BJ (cell line): ENCODE data around the gene LIN7A. TPM values are rescaled to one million over a fixed set of nuclear protein-coding genes. Genes with fewer than 3 reads are reported as not detected.

Experiments used
- CTCF ChIA-PET: fragments of 350-600 bp; formaldehyde crosslinking; extraction: SDS; loops from one replicate; lab custom pipeline; 2021; ENCODE audit warnings: antibody characterized with exemption, inconsistent platforms; lab: Yijun Ruan, JAX
- POLR2A ChIA-PET: fragments of 300-600 bp; sonication (Branson Sonifier 250); formaldehyde crosslinking; extraction: SDS; loops from one replicate; lab custom pipeline; 2021; ENCODE audit warnings: antibody characterized with exemption; lab: Charles Lee
- DNase-seq: peaks from one replicate; pipeline ENCODE4 v3.0.0-alpha.2; 2011; ENCODE audit warnings: low read depth
- H3K27me3 ChIP-seq: 2 replicates; pipeline ENCODE4 v1.6.0; 2011; ENCODE audit warnings: low read length; ENCODE audit not compliant: control insufficient read depth, insufficient read depth
- H3K36me3 ChIP-seq: 2 replicates; pipeline ENCODE4 v1.5.1; 2011; ENCODE audit warnings: low read length; ENCODE audit not compliant: control insufficient read depth, insufficient read depth
- H3K4me3 ChIP-seq: 2 replicates; pipeline ENCODE4 v1.5.1; 2011; ENCODE audit warnings: low read depth, mild to moderate bottlenecking, control low read depth, low read length
- polyA plus RNA-seq: library from polyadenylated mRNA; depleted of rRNA; stranded (reverse); fragments of >200 nt; gene quantifications from 2 replicates; pipeline ENCODE4 v1.2.3, GENCODE V29; 2011
- TF ChIP-seq, protein P1 (sequence below): IDR thresholded peaks from 2 replicates; pipeline ENCODE4 v1.5.1; 2011; ENCODE audit warnings: low read depth, mild to moderate bottlenecking, control low read depth, inconsistent platforms, low read length, moderate library complexity; ENCODE audit not compliant: insufficient read depth

LIN7A gene
- polyA plus RNA-seq, 1 experiment, result 15.4 TPM

DNA sequence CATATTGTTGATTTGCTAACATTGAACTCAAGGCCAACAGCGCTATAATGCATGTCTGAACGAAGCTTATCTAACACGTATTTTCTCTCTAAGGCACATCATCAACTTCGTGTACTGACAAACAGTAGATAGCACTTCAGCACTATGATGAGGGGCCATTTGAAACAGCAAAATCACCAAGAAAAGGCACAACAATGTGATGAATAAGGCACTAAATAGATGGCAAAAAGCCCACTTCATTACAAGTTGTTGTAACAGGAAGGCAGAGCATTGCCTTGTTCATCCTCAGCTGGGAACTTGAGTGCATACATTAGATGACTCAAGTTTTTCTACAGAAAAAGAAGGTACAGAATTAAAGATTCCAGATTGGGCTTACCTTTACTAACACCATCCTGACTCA is 75.2 kb downstream of the LIN7A start:
- H3K36me3 ChIP-seq, result no peaks in the 10 kb centered on the region
- no peak overlapping the region for H3K4me3 ChIP-seq
- H3K27me3 ChIP-seq, result no peaks in the 10 kb centered on the region
- CTCF ChIA-PET, result interaction anchor here (1.3 to 1.5 kb wide), 2 partner anchors 25 to 61 kb away, joined by 3 to 4 read pairs; no protein-coding TSS in a partner anchor
- DNase-seq, result no peak
- POLR2A ChIA-PET, result no interaction called here
- TF ChIP-seq, protein P1, sequence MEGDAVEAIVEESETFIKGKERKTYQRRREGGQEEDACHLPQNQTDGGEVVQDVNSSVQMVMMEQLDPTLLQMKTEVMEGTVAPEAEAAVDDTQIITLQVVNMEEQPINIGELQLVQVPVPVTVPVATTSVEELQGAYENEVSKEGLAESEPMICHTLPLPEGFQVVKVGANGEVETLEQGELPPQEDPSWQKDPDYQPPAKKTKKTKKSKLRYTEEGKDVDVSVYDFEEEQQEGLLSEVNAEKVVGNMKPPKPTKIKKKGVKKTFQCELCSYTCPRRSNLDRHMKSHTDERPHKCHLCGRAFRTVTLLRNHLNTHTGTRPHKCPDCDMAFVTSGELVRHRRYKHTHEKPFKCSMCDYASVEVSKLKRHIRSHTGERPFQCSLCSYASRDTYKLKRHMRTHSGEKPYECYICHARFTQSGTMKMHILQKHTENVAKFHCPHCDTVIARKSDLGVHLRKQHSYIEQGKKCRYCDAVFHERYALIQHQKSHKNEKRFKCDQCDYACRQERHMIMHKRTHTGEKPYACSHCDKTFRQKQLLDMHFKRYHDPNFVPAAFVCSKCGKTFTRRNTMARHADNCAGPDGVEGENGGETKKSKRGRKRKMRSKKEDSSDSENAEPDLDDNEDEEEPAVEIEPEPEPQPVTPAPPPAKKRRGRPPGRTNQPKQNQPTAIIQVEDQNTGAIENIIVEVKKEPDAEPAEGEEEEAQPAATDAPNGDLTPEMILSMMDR, result no peak

DNA sequence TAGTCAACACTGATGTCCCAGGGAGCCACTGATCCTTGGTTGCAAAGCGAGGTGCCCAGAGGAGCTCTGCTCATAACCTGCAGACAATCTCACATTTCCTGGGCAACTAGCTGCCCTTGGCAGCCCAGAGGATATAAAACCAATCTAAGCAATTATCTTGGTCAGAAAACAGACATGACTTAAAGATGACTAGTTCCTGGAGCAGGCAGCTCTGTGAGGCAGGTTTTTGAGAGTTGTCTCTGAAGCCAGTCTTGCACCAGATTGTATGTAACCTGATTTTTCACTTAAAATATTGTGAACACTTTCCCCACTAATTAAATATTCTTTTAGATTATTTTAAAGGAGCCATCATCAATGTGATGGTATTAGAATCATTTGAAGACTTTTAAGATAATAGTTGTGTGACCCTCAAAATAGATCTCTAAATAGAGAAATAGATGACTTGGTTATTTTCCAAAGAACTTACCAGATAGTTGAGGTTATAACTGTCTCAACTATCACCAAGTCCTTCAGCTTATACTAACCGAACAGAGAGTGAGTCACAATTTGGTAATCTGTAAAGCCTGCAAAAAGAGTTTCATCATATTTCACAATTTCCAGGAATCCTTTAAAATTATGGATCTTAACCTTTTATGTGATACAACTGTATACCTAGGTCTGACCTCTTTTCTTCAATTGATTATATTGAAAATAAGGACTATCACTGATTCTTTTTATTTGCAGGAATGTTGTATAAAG is 75.9 kb downstream of the LIN7A start:
- Histone ChIP-seq H3K36me3 (no peaks in the 10 kb centered on the region), H3K4me3 (no peak overlapping the region), H3K27me3 (no peaks in the 10 kb centered on the region)
- ChIA-PET CTCF (interaction anchor here (1.3 to 1.5 kb wide), 2 partner anchors 25 to 62 kb away, joined by 3 to 4 read pairs; no protein-coding TSS in a partner anchor), POLR2A (interaction anchor here (0.6 kb wide), 1 partner anchor 214 kb away, joined by 3 read pairs; no protein-coding TSS in a partner anchor)
- TF ChIP-seq, protein P1, result no peak
- DNase-seq, result no peak

DNA sequence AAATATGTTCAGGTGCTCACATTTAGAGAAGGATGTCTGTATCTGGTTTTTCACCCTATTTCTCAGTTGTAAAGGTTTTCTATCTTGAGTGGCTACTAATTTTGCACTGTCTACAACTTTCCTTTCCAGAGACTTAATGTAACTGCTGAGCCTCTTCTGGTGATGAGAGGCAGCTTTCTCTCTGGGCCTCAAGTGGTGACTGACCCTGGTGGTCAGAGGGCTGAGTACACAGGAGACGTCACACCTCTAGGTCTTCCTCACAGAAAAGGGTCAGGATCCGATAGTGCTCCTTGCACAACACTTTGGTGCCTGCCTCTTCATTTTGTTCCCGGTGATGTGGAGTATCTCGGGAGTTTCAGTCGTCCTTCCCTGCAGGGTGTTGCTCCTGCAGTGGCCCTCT is 76.8 kb downstream of the LIN7A start:
- H3K27me3 ChIP-seq, result no peaks in the 10 kb centered on the region
- CTCF ChIA-PET, result interaction anchor here (1.0 to 1.5 kb wide), 2 partner anchors 10 to 63 kb away, joined by 3 read pairs; no protein-coding TSS in a partner anchor
- POLR2A ChIA-PET, result no interaction called here
- TF ChIP-seq, protein P1, result no peak
- no peaks in the 10 kb centered on the region for H3K36me3 ChIP-seq
- no peak for DNase-seq
- no peak overlapping the region for H3K4me3 ChIP-seq

DNA sequence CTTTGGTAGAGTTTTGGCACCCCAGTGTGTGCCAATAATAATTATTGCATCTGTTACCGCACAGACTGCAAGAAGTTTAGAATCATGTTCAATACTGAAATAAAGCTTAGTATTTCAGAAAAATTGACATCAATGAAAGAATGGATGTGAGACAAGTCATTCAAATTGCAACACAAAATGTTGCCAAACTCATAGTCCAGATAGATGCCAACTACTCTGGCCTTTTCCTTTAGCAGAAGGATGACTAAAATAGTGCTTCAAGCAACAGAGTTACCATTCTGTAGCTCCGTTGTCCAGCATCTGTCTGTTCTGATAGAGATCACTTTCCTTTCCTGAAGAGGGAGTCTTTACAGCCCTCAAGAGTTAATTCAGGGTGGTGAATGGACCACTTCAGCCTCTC is 77.5 kb downstream of the LIN7A start:
- Histone ChIP-seq H3K36me3 (no peaks in the 10 kb centered on the region), H3K4me3 (no peak overlapping the region), H3K27me3 (no peaks in the 10 kb centered on the region)
- no peak for DNase-seq
- POLR2A ChIA-PET, result no interaction called here
- TF ChIP-seq, protein P1, result no peak
- CTCF ChIA-PET, result interaction anchor here (1.0 kb wide), 1 partner anchor 9 kb away, joined by 3 read pairs; no protein-coding TSS in a partner anchor

DNA sequence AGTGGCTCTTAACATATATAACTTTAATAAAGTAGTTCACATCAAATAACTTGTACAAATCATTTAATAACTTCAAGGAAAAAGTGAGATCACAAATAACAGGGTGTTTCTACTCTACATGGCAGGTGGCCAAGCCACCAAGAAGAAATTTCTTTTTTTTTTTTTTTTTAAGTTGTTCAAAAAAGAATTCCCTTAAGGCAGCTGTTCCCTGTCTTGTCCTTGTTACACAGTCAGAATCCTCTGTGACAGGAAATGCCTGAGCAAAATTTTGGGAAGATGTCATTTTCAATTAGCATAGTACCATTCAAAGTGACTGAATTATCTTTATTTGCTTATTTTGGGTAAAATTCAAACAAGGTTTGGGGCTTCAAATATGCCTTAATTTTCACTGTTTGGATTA is 79.4 kb downstream of the LIN7A start:
- CTCF ChIA-PET, result interaction anchor here (0.6 kb wide), 1 partner anchor 18 kb away, joined by 3 read pairs; no protein-coding TSS in a partner anchor
- POLR2A ChIA-PET, result no interaction called here
- no peak for DNase-seq

More for the DNA sequence above, 79.4 kb downstream of the LIN7A start:
- H3K4me3 ChIP-seq, result no peak overlapping the region
- TF ChIP-seq, protein P1, result no peak
- no peaks in the 10 kb centered on the region for H3K27me3 ChIP-seq
- no peaks in the 10 kb centered on the region for H3K36me3 ChIP-seq
